NCI-H2171 treated with DMSO at 0.1 percent for 48 hours (cell line): ENCODE results near the gene PHYHIPL.

Experiments used
- DNase-seq: peaks from one replicate; lab custom pipeline; 2025; lab: John Stamatoyannopoulos, UW

Gene PHYHIPL

DNA sequence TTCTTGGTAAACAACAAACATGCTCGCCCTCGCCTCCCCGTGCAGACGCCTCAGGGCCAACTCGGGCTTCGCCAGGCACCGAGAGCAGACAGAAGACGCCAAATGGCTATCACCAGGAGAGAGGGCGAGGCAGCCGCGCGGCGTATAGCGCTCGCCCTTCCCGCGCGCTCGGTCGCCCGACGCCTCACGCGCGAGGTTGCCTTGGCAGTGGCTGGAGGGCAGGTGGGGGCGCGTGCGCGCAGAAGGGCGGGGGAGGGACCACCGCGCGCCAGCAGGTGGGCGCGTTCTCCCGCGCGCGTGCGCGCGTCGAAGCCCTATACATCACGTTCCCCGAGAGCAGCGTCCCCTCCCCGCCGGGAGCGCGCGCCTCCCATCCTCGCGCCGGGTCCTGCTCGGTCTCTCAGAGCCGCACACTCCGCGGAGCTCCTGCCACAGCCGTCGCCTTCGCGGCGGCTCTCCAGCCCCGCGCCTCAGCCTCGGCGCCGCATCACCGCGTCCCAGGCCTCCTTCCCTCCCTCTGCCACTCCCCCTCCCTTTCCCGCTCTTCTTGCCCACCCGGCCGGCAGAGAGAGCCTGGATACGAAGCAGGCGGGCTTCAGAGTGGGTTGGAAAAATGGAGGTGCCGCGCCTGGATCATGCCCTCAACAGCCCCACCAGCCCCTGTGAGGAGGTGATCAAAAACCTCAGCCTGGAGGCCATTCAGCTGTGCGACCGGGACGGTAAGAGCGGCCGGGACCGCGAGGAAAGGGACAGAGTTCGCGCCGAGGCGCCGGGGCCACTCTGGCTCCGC is at the start of gene PHYHIPL:
Gene PHYHIPL, plus strand, starts transcription at position 403 of the 790 bp plus-strand sequence. Its CDS starts 211 bp downstream, at position 614.
- DNase-seq, result no peak

DNA sequence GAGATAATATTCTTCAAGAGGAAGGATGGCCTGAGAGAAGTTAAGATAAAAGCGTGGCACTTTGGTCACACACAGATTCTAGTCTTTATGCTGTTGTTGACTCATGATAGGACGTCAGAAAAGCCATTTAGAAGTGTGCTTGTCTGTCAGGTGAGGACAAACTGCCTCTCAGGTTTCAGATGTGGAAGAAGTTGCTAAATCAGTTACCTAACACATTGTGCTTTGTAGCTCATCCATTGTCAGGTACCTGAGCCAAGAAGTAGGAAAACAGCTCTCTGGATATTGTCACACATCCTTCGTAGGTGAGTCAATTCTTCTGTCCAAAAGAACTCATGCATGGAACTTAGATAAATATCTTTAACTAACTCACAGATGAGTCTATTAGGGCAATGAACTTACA is 49.5 kb upstream of the PHYHIPL start:
- DNase-seq, result no peak

GRCh38 chr10:59127991-59128390 is 48.5 kb upstream of the PHYHIPL start:
- no peak for DNase-seq

DNA sequence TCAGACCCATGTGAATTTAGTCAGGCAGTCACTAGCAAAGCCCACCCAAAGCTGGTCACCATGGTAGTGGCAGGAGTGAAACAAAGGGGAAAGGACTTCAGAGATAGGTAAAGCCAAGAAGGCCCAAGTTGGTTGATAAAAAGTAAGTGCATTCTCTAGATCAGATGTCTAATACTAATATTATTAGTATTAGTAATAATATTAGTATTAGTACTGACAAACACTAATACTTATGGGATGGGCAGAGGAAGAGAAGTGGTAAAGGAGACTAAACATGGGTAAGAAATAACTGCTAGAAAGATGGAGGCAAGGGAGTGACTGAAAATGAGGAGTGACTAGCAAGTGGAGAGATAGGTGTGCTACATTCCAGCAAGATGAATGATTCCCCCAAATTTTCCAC is 46.6 kb upstream of the PHYHIPL start:
- DNase-seq, result no peak

DNA sequence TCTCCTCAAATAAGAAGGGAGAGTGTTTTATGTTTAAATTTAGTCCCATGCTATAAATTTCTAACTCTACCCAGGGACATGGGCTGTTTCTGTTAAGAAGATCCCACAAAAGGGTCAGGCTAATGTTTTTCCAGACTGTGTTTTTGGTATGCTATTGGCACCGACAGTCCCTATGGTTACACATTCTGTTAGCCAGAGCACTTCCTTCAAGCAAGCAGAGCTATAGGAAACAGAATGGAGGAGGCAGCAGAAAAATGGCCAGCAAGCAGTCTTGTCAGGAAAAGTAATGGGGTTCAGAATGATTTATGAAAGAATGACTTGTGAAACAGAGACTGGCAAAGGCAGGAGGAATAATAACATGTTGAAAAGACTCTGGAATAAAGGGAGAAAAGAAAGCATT is 44.8 kb upstream of the PHYHIPL start:
- no peak for DNase-seq

GRCh38 chr10:59133841-59134593 is 42.4 kb upstream of the PHYHIPL start:
- DNase-seq, result no peak

GRCh38 chr10:59134785-59135184 is 41.7 kb upstream of the PHYHIPL start:
- DNase-seq, result no peak

- no peak for DNase-seq
Measured at GRCh38 chr10:59135275-59135674, 41.2 kb upstream of the PHYHIPL start.

DNA sequence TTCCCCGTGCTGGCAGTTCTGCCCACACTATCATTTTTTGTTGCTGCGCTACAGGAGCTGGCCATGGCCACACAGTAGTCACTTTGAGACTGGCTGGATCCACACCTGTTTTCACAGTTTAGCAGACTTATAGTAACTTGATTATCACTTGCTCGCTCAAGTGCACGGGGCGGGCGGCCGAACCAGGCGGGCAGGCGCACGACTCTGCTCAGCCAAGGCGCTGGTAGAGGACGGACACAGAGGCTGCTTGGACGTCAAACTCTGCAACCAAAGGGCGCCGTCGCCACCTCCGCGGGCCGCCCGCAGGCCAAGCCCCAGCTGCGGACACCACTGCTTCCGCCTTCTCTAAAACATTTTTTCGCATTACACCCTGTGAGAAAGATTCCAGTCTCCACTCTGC is 38.4 kb upstream of the PHYHIPL start:
- DNase-seq, result no peak

GRCh38 chr10:59143544-59143943 is 32.9 kb upstream of the PHYHIPL start:
- DNase-seq, result no peak

GRCh38 chr10:59148701-59149100 is 27.7 kb upstream of the PHYHIPL start:
- DNase-seq, result no peak

DNA sequence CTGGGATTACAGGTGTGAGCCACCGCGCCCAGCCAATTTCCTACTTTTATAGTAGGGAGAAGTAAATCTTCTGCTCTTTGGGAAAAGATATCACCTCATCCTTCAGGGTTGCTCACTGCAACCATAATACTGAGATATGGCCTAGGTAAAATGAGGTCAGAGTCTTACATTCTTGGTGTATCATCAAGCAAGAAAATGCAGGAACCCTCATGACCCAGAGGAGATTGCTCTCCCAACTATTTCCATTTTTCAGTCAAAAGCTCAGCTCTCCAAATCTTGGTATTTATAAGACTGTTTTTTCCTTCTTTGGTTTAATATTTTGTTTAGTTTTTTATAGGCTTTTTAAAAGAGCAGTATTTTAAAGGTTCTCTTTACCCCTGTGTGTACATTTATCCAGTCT is 20.9 kb upstream of the PHYHIPL start:
- no peak for DNase-seq

GRCh38 chr10:59167512-59167911 is 8.9 kb upstream of the PHYHIPL start:
- DNase-seq, result no peak

GRCh38 chr10:59172567-59172966 is 3.9 kb upstream of the PHYHIPL start:
- no peak for DNase-seq

DNA sequence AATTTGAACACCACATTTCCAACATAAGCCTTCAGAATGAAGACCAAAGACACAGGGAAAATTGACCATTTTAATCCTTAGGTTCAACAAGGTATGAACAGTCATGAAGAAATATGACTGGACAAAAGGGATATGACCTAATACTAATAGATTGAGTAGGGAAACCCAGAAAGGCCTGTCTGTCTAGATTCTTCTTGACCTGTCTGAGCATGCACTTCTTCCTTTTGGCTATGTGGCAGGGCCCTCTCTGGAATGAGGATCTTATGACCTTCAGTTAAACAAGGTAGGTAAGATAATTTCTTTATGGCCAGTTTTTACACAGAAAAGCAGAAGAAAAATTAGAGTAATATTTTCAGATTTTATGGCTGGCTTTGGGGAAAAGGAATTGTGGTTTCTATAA is 3.0 kb upstream of the PHYHIPL start:
- no peak for DNase-seq

GRCh38 chr10:59175538-59176240 is 754 bp upstream of the PHYHIPL start:
- DNase-seq, result no peak

DNA sequence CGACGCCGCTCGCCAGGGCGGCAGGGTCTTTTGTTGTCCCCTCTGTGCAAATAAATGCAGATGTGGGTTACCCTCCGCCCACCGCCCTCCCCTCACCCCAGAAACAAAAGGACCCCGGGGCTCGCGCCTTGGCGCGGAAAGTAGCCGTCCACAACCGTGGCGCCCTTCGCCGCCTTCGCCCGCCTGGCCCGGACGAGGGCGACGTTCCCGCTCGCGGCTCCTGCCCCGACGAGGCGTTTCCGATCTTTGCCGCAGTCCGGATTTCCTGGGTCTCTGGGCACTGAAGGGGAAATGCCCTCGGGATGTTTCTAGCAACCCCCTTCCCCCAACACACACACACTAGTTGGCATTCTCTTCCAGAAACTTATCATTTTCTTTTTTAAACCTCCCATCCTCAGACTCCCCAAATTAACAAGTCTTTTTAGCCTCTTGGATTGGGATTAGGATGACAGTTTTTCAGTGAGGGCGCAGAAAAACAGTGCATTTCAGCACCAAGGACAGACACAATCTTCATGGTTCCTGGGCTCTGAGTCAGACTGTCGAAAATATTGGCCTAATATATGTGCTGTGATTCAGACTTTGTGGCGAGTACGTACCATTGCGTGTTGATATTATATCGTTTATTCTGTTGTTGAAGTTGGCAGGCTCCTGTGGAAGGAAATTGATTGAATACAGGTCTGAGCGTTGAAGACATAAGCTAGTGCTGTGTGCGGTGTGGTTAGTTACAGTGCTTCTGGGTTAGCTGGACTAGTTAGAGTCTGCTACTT is 771 bp downstream of the PHYHIPL start:
- no peak for DNase-seq

GRCh38 chr10:59177836-59178235 is 1.4 kb downstream of the PHYHIPL start:
- DNase-seq, result no peak

GRCh38 chr10:59179068-59179467 is 2.6 kb downstream of the PHYHIPL start:
- DNase-seq, result no peak

GRCh38 chr10:59180689-59181270 is 4.3 kb downstream of the PHYHIPL start:
- DNase-seq, result no peak

- DNase-seq, result no peak
Measured at GRCh38 chr10:59181668-59182067, 5.2 kb downstream of the PHYHIPL start.

DNA sequence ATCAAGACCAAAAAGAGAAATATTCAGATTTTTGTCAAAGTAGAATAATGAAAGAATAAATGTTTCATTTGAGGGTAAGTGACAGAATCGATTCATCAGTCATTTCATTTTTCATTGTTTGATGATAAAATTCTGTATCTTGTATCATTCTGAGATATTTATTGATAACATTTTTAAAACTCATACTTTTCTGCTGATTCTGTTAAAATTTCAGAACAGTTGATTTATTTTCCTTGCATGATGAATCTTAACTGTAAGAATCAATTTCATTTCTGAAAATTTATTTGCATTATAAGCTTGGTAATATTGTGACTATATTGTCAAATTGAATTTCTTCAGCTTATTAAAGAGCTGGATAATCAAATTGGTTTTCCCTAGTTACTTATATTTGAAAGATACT is 13.9 kb downstream of the PHYHIPL start:
- DNase-seq, result no peak
